ENCODE results near the gene LILRB1. TPM values are rescaled to one million over a fixed set of nuclear protein-coding genes. Genes with fewer than 3 reads are reported as not detected.
"Not testable (repeated sequence)": the region's sequence is repeated elsewhere in the genome, so short reads cannot be mapped to it uniquely, and the experiment has no call there.

Gene LILRB1
- polyA plus RNA-seq, 1 donor, result 3.2 TPM

DNA sequence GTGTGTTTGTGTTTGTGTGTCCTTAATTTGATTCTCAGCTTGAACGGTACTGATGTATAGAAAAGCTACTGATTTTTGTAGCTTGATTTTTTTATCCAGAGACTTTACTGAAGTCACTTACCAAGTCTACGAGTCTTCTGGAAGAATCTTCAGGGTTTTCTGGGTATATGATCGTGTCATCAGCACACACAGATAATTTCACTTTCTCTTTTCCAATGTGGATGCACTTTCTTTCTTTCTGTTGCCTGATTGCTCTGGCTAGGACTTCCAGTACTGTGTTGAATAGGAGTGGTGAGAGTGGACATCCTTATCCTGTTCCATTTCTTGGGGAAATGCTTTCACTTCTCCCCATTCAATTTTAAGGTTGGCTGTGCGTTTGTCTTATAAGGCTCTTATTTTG lies 7.9 kb upstream of the LILRB1 start:
- no peak for DNase-seq
- Histone ChIP-seq H3K27ac (ENCODE audit: low read length) (no peak overlapping the region), H3K4me3 (ENCODE audit: low read length) (no peak overlapping the region), H3K9me3 (ENCODE audit: control insufficient read depth, low read depth, low read length) (no peaks in the 10 kb centered on the region), H3K36me3 (ENCODE audit: control insufficient read depth, insufficient read depth, low read length) (no peaks in the 10 kb centered on the region), H3K4me1 (ENCODE audit: control insufficient read depth, insufficient read depth, low read length) (no peaks in the 10 kb centered on the region), H3K27me3 (ENCODE audit: control insufficient read depth, insufficient read depth, low read length) (no peaks in the 10 kb centered on the region)
- WGBS (ENCODE audit: insufficient coverage, low lambda C conversion rate), result 70% methylated on average over 3 of the region's 4 CpGs

DNA sequence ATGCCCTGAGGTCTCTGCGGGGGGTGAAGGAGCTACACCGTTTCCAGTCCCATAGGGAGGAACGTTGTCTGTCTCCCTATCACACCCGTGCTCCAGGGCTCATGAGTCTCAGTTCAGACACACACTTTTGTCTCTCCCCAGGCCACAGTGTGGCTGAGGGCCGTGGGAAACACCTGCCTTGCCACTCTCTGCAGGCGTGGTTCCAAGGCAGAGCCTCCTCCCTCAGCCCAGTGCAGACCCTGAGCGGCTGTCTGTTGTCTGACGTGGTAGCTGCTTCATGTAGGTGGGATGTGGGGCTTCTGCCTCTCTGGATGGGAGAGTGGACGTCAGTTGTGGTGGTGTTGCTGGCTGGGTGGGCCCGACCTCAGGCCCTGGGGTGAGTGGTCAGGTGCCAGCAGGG lies 6.0 kb upstream of the LILRB1 start:
- H3K4me1 ChIP-seq (ENCODE audit: control insufficient read depth, insufficient read depth, low read length); H3K27ac ChIP-seq (ENCODE audit: low read length); DNase-seq; H3K9me3 ChIP-seq (ENCODE audit: control insufficient read depth, low read depth, low read length); H3K36me3 ChIP-seq (ENCODE audit: control insufficient read depth, insufficient read depth, low read length); H3K27me3 ChIP-seq (ENCODE audit: control insufficient read depth, insufficient read depth, low read length); H3K4me3 ChIP-seq (ENCODE audit: low read length): not testable (repeated sequence)
- no CpG with 5 or more reads among the region's 10 CpGs for WGBS (ENCODE audit: insufficient coverage, low lambda C conversion rate)

DNA sequence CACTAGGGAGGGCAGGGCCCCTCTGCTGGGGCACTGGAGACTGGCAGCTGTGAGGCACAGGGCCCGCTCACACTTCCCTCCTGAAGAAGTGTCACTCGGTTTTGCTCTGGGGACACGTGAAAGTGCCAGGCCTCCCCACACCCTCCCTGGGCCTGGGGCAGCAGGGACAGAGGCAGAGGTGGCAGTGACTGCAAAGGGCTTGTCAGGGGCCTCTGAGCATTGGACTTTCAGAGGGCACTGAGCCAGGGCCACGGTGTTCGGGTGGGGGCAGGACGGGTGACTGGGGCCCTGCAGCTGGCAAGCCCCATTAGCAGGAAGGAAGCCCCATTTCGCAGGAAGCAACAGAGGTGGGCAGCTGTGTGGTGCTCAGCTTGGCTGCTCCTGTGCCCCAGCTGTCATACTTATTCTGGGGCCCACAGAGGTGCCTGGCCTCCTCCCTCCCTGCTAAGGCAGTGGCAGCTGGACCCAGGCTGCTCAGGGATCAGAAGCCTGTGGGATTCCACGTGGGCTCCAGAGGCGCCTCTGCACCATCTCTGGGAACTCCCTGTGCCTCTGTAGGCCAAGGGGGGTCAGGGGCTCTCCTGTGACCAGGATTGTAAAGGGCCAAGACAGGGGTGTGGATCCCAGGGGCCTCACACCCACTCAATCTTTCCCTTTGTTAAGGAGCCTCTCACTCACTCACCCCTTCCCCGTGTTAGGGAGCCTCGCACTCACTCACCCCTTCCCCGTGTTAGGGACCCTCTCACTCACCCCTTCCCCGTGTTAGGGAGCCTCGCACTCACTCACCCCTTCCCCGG lies 5.2 kb upstream of the LILRB1 start:
- not testable (repeated sequence) for H3K36me3 ChIP-seq (ENCODE audit: control insufficient read depth, insufficient read depth, low read length); H3K9me3 ChIP-seq (ENCODE audit: control insufficient read depth, low read depth, low read length); H3K27ac ChIP-seq (ENCODE audit: low read length); H3K4me3 ChIP-seq (ENCODE audit: low read length); H3K4me1 ChIP-seq (ENCODE audit: control insufficient read depth, insufficient read depth, low read length); DNase-seq; H3K27me3 ChIP-seq (ENCODE audit: control insufficient read depth, insufficient read depth, low read length)
- WGBS (ENCODE audit: insufficient coverage, low lambda C conversion rate), result no CpG with 5 or more reads among the region's 15 CpGs

DNA sequence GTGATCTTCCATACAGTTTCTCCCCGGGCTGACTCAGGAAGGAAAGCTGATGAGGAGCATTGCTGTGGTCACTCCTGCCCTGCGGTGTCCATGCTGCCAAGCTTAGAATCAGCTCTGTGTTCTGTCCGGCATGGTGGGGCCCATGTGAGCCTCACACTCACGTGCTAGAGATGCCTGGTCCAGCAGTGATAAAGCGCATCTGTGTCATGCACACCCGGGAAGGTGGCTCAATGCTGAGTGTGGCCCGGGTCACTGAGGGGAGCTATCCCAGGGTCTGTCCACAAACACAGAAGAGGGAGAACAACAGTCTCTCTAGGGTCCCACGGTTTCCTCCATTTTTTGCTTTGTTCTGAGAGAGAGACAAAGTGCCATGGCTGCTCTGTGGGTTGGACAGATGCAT lies 3.5 kb upstream of the LILRB1 start:
- DNase-seq, result no peak
- no CpG with 5 or more reads among the region's 8 CpGs for WGBS (ENCODE audit: insufficient coverage, low lambda C conversion rate)
- no peak overlapping the region for H3K4me3 ChIP-seq (ENCODE audit: low read length)
- no peaks in the 10 kb centered on the region for H3K9me3 ChIP-seq (ENCODE audit: control insufficient read depth, low read depth, low read length)
- no peaks in the 10 kb centered on the region for H3K4me1 ChIP-seq (ENCODE audit: control insufficient read depth, insufficient read depth, low read length)
- H3K27ac ChIP-seq (ENCODE audit: low read length), result no peak overlapping the region
- H3K36me3 ChIP-seq (ENCODE audit: control insufficient read depth, insufficient read depth, low read length), result no peaks in the 10 kb centered on the region
- no peaks in the 10 kb centered on the region for H3K27me3 ChIP-seq (ENCODE audit: control insufficient read depth, insufficient read depth, low read length)

DNA sequence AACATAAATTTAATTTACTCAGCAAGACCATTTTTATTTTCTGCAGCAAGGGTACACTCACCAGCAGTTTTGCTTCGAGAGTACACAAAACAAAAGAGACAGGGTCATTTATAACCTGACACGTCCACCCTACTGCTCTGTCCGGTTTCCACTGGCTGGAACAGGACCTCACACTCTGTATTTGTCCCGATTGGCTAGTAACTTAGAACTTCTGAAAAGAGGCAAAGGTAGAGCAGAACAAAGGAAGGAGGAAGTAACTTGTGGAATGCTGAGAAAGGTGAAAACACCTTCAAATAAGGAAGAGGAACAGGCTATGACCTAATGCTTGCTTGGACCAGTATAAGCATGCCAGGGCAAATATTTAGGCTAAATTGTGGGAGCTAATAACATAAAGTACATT lies 2.4 kb upstream of the LILRB1 start:
- not testable (repeated sequence) for H3K27me3 ChIP-seq (ENCODE audit: control insufficient read depth, insufficient read depth, low read length); H3K36me3 ChIP-seq (ENCODE audit: control insufficient read depth, insufficient read depth, low read length); DNase-seq; H3K4me1 ChIP-seq (ENCODE audit: control insufficient read depth, insufficient read depth, low read length); H3K9me3 ChIP-seq (ENCODE audit: control insufficient read depth, low read depth, low read length); H3K4me3 ChIP-seq (ENCODE audit: low read length); H3K27ac ChIP-seq (ENCODE audit: low read length)
- 57% methylated on average over 1 of the region's 4 CpGs for WGBS (ENCODE audit: insufficient coverage, low lambda C conversion rate)

DNA sequence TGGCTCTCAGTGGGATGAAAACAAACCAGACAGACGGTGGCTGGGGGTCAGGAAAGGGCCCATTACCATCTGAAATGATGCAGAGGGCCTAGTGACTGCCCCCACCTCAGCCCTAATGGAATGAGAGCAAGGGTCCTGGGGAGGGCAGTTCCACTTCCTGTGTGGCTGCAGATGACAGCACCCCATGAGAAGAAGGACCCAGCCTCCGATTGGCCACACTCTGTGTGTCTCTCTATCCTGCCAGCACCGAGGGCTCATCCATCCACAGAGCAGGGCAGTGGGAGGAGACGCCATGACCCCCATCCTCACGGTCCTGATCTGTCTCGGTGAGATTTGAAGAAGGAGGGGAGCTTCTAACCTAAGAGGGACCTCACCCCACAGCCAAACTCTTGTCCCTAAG lies 498 bp downstream of the LILRB1 start:
- Histone ChIP-seq H3K9me3 (ENCODE audit: control insufficient read depth, low read depth, low read length) (no peaks in the 10 kb centered on the region), H3K4me3 (ENCODE audit: low read length) (no peak overlapping the region), H3K27me3 (ENCODE audit: control insufficient read depth, insufficient read depth, low read length) (no peaks in the 10 kb centered on the region), H3K36me3 (ENCODE audit: control insufficient read depth, insufficient read depth, low read length) (no peaks in the 10 kb centered on the region), H3K27ac (ENCODE audit: low read length) (no peak overlapping the region), H3K4me1 (ENCODE audit: control insufficient read depth, insufficient read depth, low read length) (no peaks in the 10 kb centered on the region)
- no CpG with 5 or more reads among the region's 6 CpGs for WGBS (ENCODE audit: insufficient coverage, low lambda C conversion rate)
- no peak for DNase-seq

DNA sequence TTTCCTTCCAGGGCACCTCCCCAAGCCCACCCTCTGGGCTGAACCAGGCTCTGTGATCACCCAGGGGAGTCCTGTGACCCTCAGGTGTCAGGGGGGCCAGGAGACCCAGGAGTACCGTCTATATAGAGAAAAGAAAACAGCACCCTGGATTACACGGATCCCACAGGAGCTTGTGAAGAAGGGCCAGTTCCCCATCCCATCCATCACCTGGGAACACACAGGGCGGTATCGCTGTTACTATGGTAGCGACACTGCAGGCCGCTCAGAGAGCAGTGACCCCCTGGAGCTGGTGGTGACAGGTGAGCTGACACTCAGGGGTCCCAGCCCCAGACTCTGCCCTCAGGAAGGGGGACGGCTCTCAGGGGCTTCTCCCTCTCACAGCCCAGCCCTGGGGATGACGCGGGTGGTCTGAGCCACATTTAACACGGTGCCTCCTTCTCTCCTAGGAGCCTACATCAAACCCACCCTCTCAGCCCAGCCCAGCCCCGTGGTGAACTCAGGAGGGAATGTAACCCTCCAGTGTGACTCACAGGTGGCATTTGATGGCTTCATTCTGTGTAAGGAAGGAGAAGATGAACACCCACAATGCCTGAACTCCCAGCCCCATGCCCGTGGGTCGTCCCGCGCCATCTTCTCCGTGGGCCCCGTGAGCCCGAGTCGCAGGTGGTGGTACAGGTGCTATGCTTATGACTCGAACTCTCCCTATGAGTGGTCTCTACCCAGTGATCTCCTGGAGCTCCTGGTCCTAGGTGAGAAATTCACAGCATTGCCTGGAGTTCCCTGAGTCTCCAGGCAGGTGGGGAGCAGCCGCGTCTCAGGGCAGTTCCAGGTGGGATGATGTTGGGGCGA lies 1.4 kb downstream of the LILRB1 start:
- not testable (repeated sequence) for H3K4me1 ChIP-seq (ENCODE audit: control insufficient read depth, insufficient read depth, low read length); H3K27me3 ChIP-seq (ENCODE audit: control insufficient read depth, insufficient read depth, low read length); DNase-seq; H3K9me3 ChIP-seq (ENCODE audit: control insufficient read depth, low read depth, low read length); H3K4me3 ChIP-seq (ENCODE audit: low read length); H3K36me3 ChIP-seq (ENCODE audit: control insufficient read depth, insufficient read depth, low read length); H3K27ac ChIP-seq (ENCODE audit: low read length)
- no CpG with 5 or more reads among the region's 23 CpGs for WGBS (ENCODE audit: insufficient coverage, low lambda C conversion rate)

DNA sequence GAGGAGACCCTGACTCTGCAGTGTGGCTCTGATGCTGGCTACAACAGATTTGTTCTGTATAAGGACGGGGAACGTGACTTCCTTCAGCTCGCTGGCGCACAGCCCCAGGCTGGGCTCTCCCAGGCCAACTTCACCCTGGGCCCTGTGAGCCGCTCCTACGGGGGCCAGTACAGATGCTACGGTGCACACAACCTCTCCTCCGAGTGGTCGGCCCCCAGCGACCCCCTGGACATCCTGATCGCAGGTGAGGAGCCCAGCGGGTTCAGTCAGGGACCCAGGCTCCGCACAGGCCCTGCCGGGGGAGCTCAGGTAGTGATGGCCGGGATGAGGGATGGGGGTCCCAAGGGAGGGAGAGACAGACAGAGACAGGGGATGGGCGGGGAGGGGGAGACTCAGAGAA lies 2.2 kb downstream of the LILRB1 start:
- H3K27me3 ChIP-seq (ENCODE audit: control insufficient read depth, insufficient read depth, low read length); H3K36me3 ChIP-seq (ENCODE audit: control insufficient read depth, insufficient read depth, low read length); H3K4me3 ChIP-seq (ENCODE audit: low read length); H3K9me3 ChIP-seq (ENCODE audit: control insufficient read depth, low read depth, low read length); H3K4me1 ChIP-seq (ENCODE audit: control insufficient read depth, insufficient read depth, low read length); DNase-seq; H3K27ac ChIP-seq (ENCODE audit: low read length): not testable (repeated sequence)
- WGBS (ENCODE audit: insufficient coverage, low lambda C conversion rate), result no CpG with 5 or more reads among the region's 16 CpGs

DNA sequence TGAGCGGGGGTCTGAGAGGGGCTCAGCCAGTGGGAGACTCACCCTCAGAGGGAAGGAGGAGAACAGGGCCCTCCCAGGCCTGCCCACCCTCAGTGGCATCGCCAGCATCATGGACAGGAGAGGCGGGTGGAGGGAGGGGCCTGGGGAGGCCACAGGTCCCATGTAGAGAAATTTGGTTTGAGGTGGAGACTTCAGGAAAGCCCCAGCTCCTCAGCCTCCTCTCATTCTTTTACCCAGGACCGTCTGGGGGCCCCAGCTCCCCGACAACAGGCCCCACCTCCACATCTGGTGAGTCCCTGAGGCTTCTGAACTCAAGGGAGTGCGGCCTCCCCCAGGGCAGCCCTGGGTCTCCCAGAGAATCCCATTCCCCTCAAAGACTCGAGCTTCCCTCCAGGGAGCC lies 3.1 kb downstream of the LILRB1 start:
- WGBS (ENCODE audit: insufficient coverage, low lambda C conversion rate), result no CpG with 5 or more reads among the region's 7 CpGs
- H3K4me3 ChIP-seq (ENCODE audit: low read length), result no peak overlapping the region
- H3K27ac ChIP-seq (ENCODE audit: low read length), result no peak overlapping the region
- DNase-seq, result no peak
- no peaks in the 10 kb centered on the region for H3K9me3 ChIP-seq (ENCODE audit: control insufficient read depth, low read depth, low read length)
- no peaks in the 10 kb centered on the region for H3K36me3 ChIP-seq (ENCODE audit: control insufficient read depth, insufficient read depth, low read length)
- no peaks in the 10 kb centered on the region for H3K4me1 ChIP-seq (ENCODE audit: control insufficient read depth, insufficient read depth, low read length)
- H3K27me3 ChIP-seq (ENCODE audit: control insufficient read depth, insufficient read depth, low read length), result no peaks in the 10 kb centered on the region

DNA sequence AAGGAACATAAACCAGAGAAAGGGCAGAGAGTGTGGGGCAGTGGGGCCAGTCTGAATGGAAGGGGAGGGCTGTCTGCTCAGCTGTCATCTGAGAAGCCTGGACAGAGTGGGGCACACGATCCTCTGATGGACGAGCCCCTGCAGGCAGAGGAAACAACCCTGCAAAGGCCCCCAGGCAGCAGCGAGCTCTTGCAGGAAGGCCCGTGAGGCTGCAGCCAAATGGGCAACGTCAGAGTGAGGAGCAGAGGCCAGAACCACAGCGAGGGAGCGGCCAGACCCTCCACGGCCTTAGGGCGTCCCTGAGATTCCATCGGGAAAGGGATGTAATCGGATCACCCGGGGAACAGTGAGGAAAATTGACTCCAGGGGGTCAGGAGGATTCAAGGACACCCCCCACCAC lies 5.8 kb downstream of the LILRB1 start:
- no CpG with 5 or more reads among the region's 12 CpGs for WGBS (ENCODE audit: insufficient coverage, low lambda C conversion rate)
- not testable (repeated sequence) for H3K27ac ChIP-seq (ENCODE audit: low read length); H3K27me3 ChIP-seq (ENCODE audit: control insufficient read depth, insufficient read depth, low read length); H3K36me3 ChIP-seq (ENCODE audit: control insufficient read depth, insufficient read depth, low read length); H3K4me1 ChIP-seq (ENCODE audit: control insufficient read depth, insufficient read depth, low read length); H3K4me3 ChIP-seq (ENCODE audit: low read length); H3K9me3 ChIP-seq (ENCODE audit: control insufficient read depth, low read depth, low read length); DNase-seq
